HL-60/S4 treated with retinoic acid at 250 ng/mL for 4 days and 3 days (cell line): ENCODE data around the gene TPPP.

Experiments used
- in situ Hi-C: fragments of 300-500 bp; cut with MboI; formaldehyde crosslinking; loops from 2 replicates; pipeline ENCODE4 v1.7.0; 2022; ENCODE audit warnings: low sequenced_read_pairs

Gene TPPP

GRCh38 chr5:647727-648126 is 45.4 kb downstream of the TPPP start:
- in situ Hi-C loops = no loop called here

DNA sequence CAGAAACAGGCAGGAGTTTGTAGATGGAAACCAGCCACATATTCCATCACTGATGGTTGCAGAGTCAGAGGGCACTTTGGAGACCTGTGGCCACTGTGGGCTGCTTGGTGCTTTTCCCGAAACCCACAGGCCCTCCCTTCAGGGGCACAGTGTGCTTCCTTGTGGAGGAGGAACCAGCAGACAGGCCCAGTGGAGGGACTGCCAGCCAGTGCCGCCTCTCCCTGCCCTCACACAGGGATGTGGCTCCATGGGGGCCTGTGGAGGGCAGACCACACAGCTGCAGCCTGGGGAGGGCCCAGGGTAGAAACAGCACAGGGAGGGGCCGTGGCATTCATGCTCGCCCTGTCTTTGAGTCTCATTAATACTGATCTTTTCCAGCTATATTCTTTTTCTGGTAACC is 45.8 kb downstream of the TPPP start:
- in situ Hi-C loops = no loop called here

GRCh38 chr5:646396-647201 is 46.6 kb downstream of the TPPP start:
- in situ Hi-C loops = no loop called here

DNA sequence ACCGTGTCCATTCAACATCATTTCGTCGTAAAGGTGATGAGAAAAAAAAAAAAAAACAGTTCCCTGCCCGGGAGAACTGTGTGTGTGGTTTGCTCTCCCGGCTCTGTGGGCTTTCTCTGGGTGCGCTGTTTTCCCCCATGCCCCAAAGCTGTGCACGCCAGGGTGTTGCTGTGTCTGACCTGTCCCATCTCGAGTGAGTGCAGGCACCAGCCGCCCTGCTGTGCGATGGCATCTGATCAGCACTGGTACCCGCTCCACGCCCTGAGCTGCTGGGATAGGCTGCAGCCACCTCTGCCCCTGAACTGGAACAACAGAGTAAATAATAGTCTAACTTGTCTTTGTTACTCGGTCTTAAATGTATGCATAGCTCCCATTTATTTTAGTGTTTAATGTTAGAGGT is 47.7 kb downstream of the TPPP start:
- in situ Hi-C loops = no loop called here

DNA sequence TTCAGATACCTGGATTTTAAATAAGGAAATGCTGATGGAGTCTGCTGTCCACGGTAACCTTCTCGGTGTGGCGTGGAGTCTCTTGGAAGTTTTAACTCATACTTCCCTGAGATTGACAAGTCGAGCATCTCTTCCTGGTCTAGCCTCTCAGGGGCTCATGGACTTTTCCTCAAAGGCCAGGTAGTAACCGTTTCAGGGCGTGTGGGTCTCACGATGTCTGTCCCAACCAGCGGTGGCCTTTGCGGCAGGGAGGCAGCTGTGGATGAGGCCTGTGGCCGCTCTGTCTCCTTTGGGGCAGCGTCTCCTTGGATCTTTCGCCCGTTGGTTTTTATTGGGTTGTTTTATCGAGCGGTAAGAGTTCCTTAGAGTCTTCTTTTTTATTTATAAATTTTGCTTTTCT is 48.2 kb downstream of the TPPP start:
- in situ Hi-C loops = no loop called here

DNA sequence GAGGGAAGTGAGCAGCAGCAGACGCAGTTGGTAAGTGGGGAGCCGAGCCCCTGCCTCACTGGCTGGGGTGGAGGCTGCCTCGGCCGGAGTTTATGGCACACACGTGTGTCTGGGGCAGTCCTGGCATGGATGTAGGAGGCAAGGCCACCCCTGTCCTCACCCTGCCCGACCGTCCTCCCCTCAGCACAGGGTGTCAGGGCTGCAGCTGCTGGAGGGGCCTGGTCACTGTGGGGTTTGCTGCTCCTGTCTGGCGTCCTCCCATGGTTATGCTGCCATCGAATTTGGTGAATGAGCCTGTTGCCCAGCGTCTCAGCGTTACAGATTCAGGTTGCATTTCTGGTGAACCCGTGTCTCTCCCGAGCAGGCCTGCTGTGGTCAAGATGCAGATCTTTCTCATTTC is 48.6 kb downstream of the TPPP start:
- in situ Hi-C loops = no loop called here

GRCh38 chr5:643811-644271 is 49.3 kb downstream of the TPPP start:
- in situ Hi-C loops = no loop called here

DNA sequence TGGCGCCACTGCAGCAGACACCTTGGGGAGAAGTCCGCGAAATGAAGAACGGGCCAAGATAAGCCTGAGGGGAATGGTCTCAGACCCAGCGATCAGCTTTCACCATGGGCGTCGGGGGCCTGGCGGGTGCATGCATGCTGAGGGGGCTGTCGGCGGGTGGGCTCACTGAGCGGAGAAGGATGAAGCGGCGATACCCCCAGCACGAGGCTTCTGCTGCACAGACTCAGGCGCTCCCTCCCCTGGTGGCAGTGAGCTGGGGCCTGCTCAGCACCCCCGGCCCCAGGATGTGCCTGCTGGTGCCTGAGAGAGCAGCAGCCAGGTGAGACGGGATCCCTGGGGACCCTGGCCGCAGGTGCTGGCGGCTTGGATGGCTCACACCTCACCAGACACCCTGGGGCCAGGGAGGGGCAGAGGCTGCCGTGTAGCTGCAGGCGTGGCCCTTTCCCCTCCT is 49.8 kb downstream of the TPPP start:
- in situ Hi-C loops = no loop called here

GRCh38 chr5:642481-642880 is 50.7 kb downstream of the TPPP start:
- in situ Hi-C loops = no loop called here

DNA sequence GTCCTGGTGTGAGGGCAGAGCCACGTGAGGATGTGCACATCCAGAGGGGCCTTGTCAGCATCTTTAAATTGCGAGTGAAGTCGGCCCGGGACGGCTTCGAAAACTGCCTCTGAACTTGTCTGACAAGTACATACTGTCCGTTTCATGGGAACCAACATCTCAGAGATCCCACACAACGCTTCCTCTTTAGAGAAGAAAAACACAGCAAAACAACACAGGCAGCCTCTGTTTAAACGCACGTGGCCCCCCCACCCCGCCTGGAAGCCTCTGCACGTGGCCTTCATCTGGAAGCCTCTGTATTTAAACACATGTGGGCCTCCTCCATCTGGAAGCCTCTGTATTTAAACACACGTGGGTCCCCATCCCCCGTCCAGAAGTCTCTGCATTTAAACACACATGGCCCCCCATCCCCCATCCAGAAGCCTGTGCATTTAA is 51.8 kb downstream of the TPPP start:
- in situ Hi-C loops = no loop called here

DNA sequence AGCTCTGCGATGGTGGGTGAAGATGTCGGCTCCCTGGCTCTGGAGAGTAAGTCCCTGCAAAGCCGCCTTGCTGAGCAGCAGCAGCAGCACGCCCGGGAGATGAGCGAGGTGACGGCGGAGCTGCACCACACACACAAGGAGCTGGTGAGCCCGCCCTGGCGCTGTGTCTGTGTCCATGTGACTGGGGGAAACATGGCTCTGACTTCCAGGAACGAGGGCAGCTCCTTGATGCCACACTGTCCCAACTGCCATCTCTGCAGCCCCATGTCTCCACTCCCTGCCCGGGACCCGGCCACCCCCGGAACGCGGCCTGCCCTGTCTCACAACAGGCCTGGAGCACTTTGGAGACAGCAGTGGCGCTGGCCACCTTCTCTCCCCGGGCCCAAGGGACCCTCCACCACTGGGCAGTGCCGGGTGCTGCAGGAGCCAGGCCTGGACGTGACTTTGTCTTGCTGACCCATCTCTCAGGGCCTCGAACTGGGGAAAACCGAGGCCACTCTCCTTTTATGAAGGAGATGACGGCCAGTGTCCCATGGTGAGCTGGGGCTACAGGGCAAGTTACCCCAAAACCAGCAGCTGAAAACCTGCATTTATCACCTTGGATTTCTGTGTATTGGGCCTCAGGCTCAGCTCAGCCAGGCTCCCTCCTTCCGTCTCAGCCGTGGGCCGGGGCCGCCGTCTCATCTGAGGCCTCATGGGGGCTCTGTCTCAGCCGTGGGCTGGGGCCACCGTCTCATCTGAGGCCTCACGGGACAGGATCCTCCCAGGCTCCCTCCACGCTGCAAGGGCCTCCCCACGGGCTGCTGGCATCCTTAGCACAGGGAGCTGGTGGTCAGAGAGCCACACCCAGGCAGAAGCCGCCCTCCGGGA is 52.5 kb downstream of the TPPP start:
- in situ Hi-C loops = no loop called here

DNA sequence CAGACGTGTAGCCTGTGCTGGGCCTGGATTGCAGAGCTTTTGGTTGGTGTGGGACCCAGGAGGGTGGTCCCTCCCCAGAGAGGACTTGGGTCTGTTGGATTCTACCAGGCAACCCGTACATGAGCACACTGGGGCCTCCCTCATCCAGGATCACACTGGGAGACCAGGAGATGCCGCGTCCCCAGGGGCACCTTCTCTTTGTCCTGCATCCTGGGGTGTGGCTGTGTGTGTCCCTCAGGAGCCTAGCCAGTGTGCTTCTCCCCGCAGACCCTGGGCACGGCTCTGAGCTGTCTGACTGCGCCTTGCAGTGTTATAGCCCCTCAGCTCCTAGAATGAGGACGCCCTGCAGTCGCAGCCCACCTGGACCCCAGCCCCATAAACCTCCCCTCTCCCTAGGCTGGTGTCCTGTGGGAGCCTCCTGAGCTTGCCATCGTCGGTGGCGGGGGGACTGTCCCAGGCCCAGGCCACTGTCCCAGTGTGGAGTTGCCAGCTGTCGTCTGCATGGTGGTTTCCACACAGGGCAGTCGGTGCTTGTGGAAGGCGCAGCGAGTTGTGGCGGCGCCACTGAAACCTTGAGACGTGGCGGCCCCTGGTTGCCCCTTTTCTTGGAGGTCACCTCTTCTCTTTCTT is 53.5 kb downstream of the TPPP start:
- in situ Hi-C loops = no loop called here

- in situ Hi-C loops = no loop called here
Measured at GRCh38 chr5:639253-639530, 54.0 kb downstream of the TPPP start.

GRCh38 chr5:638501-639252 is 54.5 kb downstream of the TPPP start:
- in situ Hi-C loops = no loop called here

GRCh38 chr5:637581-638450 is 55.3 kb downstream of the TPPP start:
- in situ Hi-C loops = no loop called here

DNA sequence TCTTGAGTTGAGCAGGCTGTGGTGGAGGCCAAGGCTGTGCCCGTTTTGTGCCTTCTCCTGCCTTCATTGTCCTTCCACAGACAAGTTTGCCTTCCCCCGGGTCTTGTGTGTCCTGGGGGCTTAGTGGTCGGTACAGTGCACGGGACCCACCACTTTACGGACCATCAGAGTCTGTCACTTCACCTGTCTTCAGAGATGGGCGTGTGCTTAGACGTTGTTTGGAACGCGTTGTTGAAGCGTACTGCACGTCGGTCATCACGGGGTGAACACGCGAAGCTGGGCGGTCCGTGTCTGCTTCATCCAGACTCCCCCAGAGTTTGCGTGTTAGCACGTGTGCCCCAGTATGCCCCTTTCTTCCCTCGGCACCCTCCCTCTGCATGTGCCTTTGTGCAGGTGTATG is 56.2 kb downstream of the TPPP start:
- in situ Hi-C loops = no loop called here

DNA sequence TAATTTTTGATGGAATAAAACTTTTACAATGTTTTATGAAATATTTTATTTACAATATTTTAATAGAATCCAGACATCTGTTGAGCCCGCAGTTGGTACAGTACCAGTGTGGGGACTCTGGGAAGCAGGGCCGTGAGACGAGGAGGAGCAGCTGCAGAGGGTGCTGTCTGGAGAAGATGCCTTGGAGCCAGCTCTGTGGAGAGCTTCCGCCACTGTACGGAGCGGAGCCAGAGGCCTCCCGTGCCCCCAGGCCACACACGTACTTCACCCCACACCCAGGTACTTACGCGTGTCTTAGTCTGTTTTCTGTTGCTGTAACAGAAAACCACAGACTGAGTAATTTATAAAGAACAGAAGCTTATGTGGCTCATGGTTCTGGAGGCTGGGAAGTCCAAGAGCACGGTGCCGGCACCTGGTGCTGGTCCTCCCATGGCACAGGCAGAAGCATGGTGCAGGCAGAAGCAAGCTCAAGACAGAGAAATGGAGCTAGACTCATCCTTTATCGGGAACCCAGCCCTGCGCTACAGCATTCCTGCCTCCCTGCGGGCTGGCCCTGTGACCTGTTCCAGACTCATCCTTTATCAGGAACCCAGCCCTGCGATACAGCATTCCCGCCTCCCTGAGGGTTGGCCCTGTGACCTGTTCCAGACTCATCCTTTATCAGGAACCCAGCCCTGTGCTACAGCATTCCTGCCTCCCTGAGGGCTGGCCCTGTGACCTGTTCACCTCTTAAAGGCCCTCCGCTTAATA is 57.7 kb downstream of the TPPP start:
- in situ Hi-C loops = no loop called here

- in situ Hi-C loops = no loop called here
Measured at GRCh38 chr5:634191-634590, 59.0 kb downstream of the TPPP start.

GRCh38 chr5:633501-633955 is 59.6 kb downstream of the TPPP start:
- in situ Hi-C loops = no loop called here
